Body of pancreas (tissue), 4 donors: Measurements from ENCODE around the gene KRTAP9-7.

ENCODE experiments used
- POLR2A ChIP-seq, 3 donors: fragments of 450-650 bp; IDR thresholded peaks; one replicate each; pipeline ENCODE4 v1.6.1; 2016; ENCODE audit warnings: antibody characterized with exemption in 3 of 3, mild to moderate bottlenecking in 2 of 3
- TF ChIP-seq, protein P1 (sequence below), 7 experiments: fragments of 450-650 bp in 4 of 7; fragments of 200-600 bp in 3 of 7; sonication (generic) in 3 of 7; IDR thresholded peaks; one replicate each; pipeline ENCODE4 v1.5.1; 2016 to 2019; ENCODE audit warnings: antibody characterized with exemption in 7 of 7

DNA sequence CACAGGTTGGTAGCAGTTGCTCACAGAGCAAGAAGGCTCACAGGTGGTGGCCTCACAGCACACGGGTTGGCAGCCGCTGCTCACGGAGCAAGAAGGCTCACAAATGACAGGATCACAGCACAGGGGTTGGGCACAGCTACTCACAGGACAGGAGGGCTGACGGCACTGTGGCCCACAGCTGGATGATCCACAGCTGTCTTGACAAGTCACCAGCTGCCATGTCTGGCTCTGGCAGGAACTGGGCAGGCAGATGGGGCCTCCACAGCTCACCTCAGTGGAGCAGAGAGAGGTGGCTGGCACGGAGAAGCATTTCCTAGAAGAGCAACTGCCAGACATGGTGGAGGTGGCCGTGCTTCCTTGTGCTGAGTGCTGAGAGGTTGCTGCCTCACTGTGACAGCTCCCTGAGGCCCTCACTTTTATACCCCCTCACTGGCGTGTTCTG, 33.4 kb downstream of the KRTAP9-7 start, which contains the start of gene KRTAP16-1:
- TF ChIP-seq, protein P1, sequence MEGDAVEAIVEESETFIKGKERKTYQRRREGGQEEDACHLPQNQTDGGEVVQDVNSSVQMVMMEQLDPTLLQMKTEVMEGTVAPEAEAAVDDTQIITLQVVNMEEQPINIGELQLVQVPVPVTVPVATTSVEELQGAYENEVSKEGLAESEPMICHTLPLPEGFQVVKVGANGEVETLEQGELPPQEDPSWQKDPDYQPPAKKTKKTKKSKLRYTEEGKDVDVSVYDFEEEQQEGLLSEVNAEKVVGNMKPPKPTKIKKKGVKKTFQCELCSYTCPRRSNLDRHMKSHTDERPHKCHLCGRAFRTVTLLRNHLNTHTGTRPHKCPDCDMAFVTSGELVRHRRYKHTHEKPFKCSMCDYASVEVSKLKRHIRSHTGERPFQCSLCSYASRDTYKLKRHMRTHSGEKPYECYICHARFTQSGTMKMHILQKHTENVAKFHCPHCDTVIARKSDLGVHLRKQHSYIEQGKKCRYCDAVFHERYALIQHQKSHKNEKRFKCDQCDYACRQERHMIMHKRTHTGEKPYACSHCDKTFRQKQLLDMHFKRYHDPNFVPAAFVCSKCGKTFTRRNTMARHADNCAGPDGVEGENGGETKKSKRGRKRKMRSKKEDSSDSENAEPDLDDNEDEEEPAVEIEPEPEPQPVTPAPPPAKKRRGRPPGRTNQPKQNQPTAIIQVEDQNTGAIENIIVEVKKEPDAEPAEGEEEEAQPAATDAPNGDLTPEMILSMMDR (IDR thresholded peaks at IDR 0.05) = no peak
- TF ChIP-seq POLR2A (IDR thresholded peaks at IDR 0.05) = no peak
